GM21529 (cell line): ENCODE measurements around the gene SPDYE4.

ENCODE experiments used
- ATAC-seq: cut with Tn5 transposase; IDR thresholded peaks from one replicate; pipeline ENCODE4 v1.9.1; 2021; ENCODE audit not compliant: unreplicated experiment

Gene SPDYE4

DNA sequence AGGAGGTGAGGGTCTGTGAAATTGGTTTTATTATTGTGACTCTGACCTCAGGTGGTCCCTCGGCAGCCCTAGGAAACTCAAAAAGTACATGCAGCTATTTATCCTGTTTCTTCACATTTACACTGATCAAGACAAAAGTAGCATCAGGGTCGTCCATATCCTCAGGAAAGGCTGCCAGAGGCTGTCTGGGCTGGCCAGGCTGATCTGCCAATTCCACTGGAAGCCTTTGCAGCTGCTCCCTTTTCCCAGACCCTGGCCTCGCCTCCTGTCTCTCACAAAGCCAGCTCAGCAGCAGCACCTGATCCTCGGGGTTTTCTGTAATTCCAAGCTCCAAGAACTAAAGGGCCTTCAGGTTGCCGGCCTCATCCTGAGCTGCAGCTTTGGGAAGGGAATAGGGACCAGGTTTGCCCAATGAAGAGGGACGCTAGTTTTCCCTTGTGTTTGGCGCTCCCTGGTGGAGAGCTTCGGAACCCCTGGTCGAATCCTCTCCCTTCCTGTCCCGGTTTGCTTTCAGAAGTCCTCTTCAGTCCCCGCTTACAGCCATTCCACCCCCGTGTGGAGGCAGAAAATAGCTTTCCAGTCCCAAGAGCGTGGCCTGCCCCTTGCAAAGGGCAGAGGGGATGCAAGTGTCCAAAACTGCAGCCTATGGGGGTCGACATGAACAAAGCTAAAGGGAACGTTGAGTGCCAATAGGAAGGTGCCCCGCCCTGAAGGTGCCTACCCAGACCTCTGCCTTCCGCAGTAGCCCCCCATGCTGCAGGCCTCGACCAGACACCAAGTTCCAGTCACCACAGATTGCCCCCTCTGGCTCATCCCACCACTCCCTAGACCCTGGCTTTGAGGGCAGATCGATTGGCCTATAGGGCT is 27.4 kb upstream of the SPDYE4 start:
- no peak for ATAC-seq

DNA sequence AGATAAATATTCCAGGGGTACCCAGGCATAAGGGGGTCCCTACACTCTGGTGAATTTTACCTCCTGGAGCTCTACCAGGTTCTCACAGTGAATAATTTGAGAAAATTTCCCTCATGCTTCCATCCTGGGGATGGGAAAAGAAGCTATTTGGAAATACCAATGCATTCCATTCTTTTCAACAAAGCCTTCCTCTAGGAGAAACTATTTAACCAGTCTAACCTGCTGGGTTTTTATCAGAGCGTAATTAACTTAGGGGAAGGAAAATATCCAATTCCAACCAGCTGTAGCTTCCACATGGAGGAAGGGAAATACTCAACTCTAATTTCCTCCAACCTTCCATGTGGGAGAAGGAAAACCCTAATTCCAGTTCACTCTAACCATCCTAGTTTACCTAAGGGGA is 23.8 kb upstream of the SPDYE4 start:
- no peak for ATAC-seq

DNA sequence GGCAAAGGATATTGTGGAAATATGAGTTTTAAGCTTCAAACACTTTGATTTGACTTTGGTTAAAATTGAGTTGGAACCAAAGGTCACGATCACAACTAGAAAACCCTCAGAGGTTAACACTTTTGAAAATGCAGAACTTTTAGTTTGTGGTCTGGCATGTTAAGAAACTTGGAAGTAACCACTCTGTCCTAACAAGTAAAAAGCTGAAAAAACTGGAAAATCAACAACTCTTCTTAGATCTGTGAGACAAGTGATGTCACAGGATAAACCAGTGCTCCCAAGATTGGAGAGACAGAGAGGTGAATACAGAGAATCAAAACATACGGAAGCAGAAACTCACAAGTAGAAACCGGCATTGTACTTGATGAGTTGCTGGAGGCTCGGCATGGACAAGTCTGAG is 23.4 kb upstream of the SPDYE4 start:
- ATAC-seq = no peak

- no peak for ATAC-seq
Observed at GRCh38 chr17:8776881-8777280, 18.5 kb upstream of the SPDYE4 start.

- ATAC-seq = no peak
Observed at GRCh38 chr17:8776248-8776647, 17.9 kb upstream of the SPDYE4 start.

GRCh38 chr17:8766731-8767130 is 8.4 kb upstream of the SPDYE4 start:
- no peak for ATAC-seq

- no peak for ATAC-seq
Observed at GRCh38 chr17:8762012-8762411, 3.7 kb upstream of the SPDYE4 start.

DNA sequence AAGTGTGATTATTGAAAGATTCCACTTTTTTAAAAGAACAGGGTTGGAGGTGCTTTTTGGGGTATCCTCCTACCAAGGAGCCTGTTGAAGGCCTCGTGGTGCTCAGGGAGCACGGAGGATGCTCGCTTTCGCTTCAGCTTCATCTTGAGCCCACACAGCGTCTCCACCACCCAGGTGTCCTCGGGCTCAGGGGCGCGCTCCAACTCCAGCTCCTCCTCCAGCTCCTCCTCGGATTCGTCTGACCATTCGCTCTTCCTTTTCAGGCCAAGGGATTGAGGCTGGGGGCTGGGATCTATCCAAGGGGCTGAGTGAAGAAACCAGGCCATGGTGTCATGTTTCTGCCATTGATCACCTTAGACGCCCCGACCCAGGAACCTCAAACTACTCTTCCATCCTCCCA is 1.2 kb downstream of the SPDYE4 start:
- ATAC-seq = no peak

DNA sequence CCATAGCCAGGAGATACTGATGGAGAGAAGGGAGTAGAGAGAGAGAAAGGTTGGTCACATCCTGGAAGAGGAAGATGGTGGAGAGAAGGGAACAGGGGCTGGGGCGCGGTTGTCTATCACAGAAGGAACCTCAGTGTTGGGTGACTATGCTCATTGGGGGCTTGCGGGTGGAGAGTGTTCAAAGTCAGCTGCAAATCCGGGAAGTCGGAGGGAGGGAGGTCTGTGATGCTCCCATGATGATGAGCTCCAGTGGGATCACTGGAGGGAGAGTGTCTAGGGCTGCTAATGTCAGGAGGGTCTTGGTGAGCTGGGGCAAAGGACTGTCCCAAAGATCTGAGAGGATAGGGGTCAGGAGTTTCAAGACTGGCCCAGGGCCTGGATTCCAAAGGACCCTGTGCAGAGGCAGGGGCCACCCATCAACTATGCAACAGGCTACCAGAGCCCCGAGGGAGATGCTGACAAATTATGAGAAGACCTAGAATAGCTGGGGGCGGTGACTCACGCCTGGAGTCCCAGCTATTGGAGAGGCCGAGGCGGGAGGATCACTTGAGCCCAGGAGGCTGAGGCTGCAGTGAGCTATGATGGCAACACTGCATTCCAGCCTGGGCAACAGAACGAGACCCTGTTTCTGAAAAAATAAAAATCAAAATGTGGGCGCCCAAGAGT is 2.6 kb downstream of the SPDYE4 start:
- no peak for ATAC-seq

GRCh38 chr17:8754890-8755289 is 3.5 kb downstream of the SPDYE4 start:
- ATAC-seq = no peak

GRCh38 chr17:8753976-8754440 is 4.3 kb downstream of the SPDYE4 start:
- ATAC-seq = no peak

DNA sequence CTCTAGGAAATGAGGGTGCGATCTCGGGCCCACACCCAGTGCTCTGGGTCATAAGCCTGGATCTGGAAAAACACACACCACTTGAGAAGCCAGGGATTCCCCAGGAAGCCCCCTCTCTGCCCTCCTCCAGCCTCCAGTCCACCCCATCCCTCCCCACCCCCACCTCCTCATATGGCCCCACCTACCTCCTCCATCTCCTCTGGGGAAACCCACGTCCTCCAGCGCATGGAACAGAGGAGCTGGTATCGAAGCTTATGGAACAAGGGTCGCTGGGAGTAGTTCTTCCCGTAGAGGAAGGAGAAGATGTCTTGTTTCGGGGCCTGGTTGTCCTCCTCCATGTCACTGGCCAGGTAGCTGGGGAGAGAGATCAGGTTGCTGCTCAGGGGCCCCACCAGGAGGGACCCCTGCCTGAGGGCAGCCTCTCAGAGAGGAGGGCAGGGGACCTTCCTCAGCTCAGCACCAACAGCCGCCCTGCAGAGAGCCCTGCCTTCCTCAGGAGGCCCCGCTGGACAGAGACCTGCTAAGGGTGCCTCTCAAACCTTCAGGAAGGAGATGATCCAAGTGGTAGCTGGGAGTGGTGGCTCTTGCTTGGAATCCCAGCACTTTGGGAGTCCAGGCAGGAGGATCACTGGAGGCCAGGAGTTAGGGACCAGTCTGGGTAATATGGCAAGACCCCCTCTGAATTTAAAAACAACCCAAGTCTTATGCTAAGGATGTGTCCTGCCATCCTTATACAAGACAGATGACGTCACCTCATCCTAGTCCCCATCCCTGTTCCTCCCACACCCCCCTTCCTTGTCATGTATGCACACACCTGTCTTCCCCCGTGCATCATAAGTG is 5.0 kb downstream of the SPDYE4 start:
- no peak for ATAC-seq

GRCh38 chr17:8749616-8750015 is 8.7 kb downstream of the SPDYE4 start:
- ATAC-seq = no peak

DNA sequence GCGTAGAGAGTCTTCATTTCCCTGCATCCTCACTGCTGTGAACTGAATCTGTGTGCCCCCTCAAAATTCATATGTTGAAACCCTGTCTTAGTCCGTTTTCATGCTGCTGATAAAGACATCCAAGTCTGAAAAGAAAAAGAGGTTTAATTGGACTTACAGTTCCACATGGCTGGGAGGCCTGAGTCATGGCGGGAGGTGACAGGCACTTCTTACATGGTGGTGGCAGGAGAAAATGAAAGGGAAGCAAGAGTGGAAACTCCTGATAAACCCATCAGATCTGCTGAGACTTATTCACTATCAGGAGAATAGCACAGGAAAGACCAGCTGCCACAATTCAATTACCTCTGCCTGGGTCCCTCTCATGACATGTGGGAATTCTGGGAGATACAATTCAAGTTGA is 10.6 kb downstream of the SPDYE4 start:
- ATAC-seq = no peak

- ATAC-seq = no peak
Observed at GRCh38 chr17:8746501-8747236, 11.7 kb downstream of the SPDYE4 start.

GRCh38 chr17:8745586-8746500 is 12.5 kb downstream of the SPDYE4 start:
- ATAC-seq = peak; percentile 78

- ATAC-seq = no peak
Observed at GRCh38 chr17:8744086-8744785, 14.1 kb downstream of the SPDYE4 start.

GRCh38 chr17:8742819-8743218 is 15.5 kb downstream of the SPDYE4 start:
- ATAC-seq = no peak

DNA sequence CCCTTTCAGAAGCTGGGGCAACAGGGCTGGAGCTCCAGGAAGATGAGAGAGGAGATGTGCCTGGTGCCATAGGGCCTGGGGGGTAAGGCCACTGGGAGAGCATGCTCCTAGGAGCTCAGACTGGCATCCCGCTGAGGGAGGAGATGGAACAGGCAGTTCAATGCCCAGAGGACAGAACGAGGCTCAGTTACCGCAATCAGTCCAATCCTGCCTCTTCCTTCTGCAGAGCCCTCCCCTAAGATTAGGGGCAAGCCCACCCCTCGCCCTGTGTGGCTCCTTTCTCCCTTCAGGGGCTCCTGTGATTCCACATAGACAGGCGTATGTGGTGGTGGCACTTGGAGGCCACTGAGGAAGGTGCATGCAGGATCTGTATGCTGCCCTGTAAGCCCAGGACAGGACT is 16.1 kb downstream of the SPDYE4 start:
- no peak for ATAC-seq
